ENCODE results near the gene UBE2K.

- TF ChIP-seq EZH2 (IDR thresholded peaks at IDR 0.05; ENCODE audit: insufficient read depth, poor library complexity, severe bottlenecking) (no peak), EZH2phosphoT487 (IDR thresholded peaks at IDR 0.05; ENCODE audit: insufficient read depth, low read depth) (no peak)
Observed at GRCh38 chr4:39770005-39770404, 72.1 kb downstream of the UBE2K start.
